HepG2 (cell line): ENCODE measurements around the gene STKLD1. TPM values are rescaled to one million over a fixed set of nuclear protein-coding genes. Genes with fewer than 3 reads are reported as not detected.

ENCODE experiments used
- ERF ChIP-seq: IDR thresholded peaks from 2 replicates; pipeline ENCODE4 v1.6.1; 2018; ENCODE audit warnings: missing biosample characterization, missing genetic modification reagents
- ETV6 ChIP-seq: sonication (generic); formaldehyde crosslinking; conservative IDR thresholded peaks from 2 replicates; pipeline ENCODE4 v1.4.0; 2020; ENCODE audit warnings: missing genetic modification reagents
- HNRNPLL ChIP-seq: fragments of 200-400 bp; formaldehyde crosslinking; IDR thresholded peaks from 2 replicates; pipeline ENCODE4 v1.6.1; 2017; ENCODE audit warnings: mild to moderate bottlenecking, low read depth, low read length; ENCODE audit not compliant: poor library complexity, severe bottlenecking
- HOXA3 ChIP-seq: sonication (generic); formaldehyde crosslinking; IDR thresholded peaks from 2 replicates; pipeline ENCODE4 v1.5.0; 2020; ENCODE audit warnings: missing genetic modification reagents
- MAZ ChIP-seq, 2 experiments: sonication (generic) in 1 of 2; formaldehyde crosslinking in 1 of 2; IDR thresholded peaks; 2 replicates each; pipeline versions ENCODE4 v1.5.0 to v1.6.1; 2012 to 2020; ENCODE audit warnings: low read depth in 2 of 2, mild to moderate bottlenecking in 2 of 2, borderline replicate concordance in 1 of 2, improper control_type of control experiment in 1 of 2, low read length in 1 of 2, missing genetic modification reagents in 1 of 2, moderate library complexity in 1 of 2
- NFIB ChIP-seq: sonication (generic); formaldehyde crosslinking; IDR thresholded peaks from 2 replicates; pipeline ENCODE4 v1.9.0; 2021; ENCODE audit warnings: missing genetic modification reagents, mild to moderate bottlenecking, borderline replicate concordance
- ZBTB7B ChIP-seq: sonication (generic); formaldehyde crosslinking; IDR thresholded peaks from 2 replicates; pipeline ENCODE4 v1.4.0; 2020; ENCODE audit warnings: missing genetic modification reagents
- ZNF567 ChIP-seq: sonication (generic); formaldehyde crosslinking; IDR thresholded peaks from 2 replicates; pipeline ENCODE4 v1.8.1; 2023; ENCODE audit warnings: mild to moderate bottlenecking, missing genetic modification reagents, borderline replicate concordance
- ZNF724P ChIP-seq: sonication (generic); formaldehyde crosslinking; IDR thresholded peaks from 2 replicates; pipeline ENCODE4 v1.8.0; 2022; ENCODE audit warnings: missing genetic modification reagents, borderline replicate concordance
- ZNF816 ChIP-seq: sonication (generic); formaldehyde crosslinking; IDR thresholded peaks from 2 replicates; pipeline ENCODE4 v1.8.0; 2022; ENCODE audit warnings: missing genetic modification reagents, mild to moderate bottlenecking, borderline replicate concordance
- polyA plus RNA-seq, 8 experiments: library from polyadenylated mRNA; depleted of rRNA in 3 of 8; stranded (reverse) in 7 of 8; unstranded in 1 of 8; fragments of >200 nt; fragmentation: Illumina TruSeq in 4 of 8; extraction: Trizol in 4 of 8; gene quantifications; 2 replicates each; pipeline versions ENCODE4 v1.2.1 to v1.2.3, GENCODE V29; 2011 to 2016; ENCODE audit warnings: low read depth in 4 of 8, missing spikeins in 1 of 8, mixed read lengths in 1 of 8; ENCODE audit not compliant: insufficient read depth in 1 of 8
- total RNA-seq, 5 experiments: library from RNA; depleted of rRNA; stranded (reverse); fragments of >200 nt; fragmentation: Illumina TruSeq; extraction: Trizol; gene quantifications; 2 replicates each; pipeline ENCODE4 v1.2.3, GENCODE V29; 2016; ENCODE audit warnings: low read depth in 1 of 5
- TF ChIP-seq, protein P1 (sequence below): sonication (generic); formaldehyde crosslinking; IDR thresholded peaks from 2 replicates; pipeline ENCODE4 v1.5.1; 2020; ENCODE audit warnings: missing genetic modification reagents, mild to moderate bottlenecking, borderline replicate concordance
- TF ChIP-seq, protein P2 (sequence below): sonication (generic); formaldehyde crosslinking; IDR thresholded peaks from 2 replicates; pipeline ENCODE4 v1.4.0; 2020; ENCODE audit warnings: missing genetic modification reagents
- TF ChIP-seq, protein P3 (sequence below): sonication (generic); formaldehyde crosslinking; IDR thresholded peaks from 2 replicates; pipeline ENCODE4 v1.4.0; 2020; ENCODE audit warnings: missing genetic modification reagents, borderline replicate concordance
- TF ChIP-seq, protein P4 (sequence below): IDR thresholded peaks from 2 replicates; pipeline ENCODE4 v1.6.1; 2016; ENCODE audit warnings: missing compliant biosample characterization, missing genetic modification reagents, borderline replicate concordance
- TF ChIP-seq, protein P5 (sequence below): sonication (generic); formaldehyde crosslinking; IDR thresholded peaks from 2 replicates; pipeline ENCODE4 v1.4.0; 2020; ENCODE audit warnings: missing genetic modification reagents

STKLD1 gene
- total and polyA plus RNA-seq, 2 of the 13 experiments (the other 11 are each of a cell fraction or from before 2014, with no cell fraction given), result 1.5 to 2.2 TPM

DNA sequence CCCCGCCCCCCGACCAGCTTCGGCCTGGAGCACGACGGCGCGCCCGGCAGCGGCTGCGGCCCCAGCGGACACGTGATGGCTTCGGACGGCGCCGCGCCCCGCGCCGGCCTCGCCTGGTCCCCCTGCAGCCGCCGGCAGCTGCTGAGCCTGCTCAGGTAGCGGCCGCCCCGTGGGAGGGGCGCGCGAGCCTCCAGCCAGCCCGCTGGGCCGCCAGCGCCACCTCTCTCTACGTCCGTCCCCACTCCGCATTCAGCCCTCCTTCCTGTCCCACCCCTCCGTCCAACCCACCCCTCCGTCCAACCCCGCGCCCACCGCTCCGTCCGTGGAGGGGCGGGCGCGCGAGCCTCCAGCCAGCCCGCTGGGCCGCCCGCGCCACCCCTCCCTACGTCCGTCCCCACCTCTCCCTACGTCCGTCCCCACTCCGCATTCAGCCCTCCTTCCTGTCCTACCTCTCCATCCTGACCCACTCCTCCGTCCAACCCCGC, 52.5 kb downstream of the STKLD1 start (continued):
- TF ChIP-seq, protein P1, sequence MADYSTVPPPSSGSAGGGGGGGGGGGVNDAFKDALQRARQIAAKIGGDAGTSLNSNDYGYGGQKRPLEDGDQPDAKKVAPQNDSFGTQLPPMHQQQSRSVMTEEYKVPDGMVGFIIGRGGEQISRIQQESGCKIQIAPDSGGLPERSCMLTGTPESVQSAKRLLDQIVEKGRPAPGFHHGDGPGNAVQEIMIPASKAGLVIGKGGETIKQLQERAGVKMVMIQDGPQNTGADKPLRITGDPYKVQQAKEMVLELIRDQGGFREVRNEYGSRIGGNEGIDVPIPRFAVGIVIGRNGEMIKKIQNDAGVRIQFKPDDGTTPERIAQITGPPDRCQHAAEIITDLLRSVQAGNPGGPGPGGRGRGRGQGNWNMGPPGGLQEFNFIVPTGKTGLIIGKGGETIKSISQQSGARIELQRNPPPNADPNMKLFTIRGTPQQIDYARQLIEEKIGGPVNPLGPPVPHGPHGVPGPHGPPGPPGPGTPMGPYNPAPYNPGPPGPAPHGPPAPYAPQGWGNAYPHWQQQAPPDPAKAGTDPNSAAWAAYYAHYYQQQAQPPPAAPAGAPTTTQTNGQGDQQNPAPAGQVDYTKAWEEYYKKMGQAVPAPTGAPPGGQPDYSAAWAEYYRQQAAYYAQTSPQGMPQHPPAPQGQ (CRISPR knock-in tag), result no peak
- TF ChIP-seq ZNF816 (CRISPR knock-in tag), result no peak
- no peak for TF ChIP-seq ZNF724P (CRISPR knock-in tag)
- peak; percentile 14; the same call in 1 of the 2 replicates for TF ChIP-seq ZBTB7B (CRISPR knock-in tag)
- no peak for TF ChIP-seq ETV6 (CRISPR knock-in tag)
- TF ChIP-seq, protein P2, sequence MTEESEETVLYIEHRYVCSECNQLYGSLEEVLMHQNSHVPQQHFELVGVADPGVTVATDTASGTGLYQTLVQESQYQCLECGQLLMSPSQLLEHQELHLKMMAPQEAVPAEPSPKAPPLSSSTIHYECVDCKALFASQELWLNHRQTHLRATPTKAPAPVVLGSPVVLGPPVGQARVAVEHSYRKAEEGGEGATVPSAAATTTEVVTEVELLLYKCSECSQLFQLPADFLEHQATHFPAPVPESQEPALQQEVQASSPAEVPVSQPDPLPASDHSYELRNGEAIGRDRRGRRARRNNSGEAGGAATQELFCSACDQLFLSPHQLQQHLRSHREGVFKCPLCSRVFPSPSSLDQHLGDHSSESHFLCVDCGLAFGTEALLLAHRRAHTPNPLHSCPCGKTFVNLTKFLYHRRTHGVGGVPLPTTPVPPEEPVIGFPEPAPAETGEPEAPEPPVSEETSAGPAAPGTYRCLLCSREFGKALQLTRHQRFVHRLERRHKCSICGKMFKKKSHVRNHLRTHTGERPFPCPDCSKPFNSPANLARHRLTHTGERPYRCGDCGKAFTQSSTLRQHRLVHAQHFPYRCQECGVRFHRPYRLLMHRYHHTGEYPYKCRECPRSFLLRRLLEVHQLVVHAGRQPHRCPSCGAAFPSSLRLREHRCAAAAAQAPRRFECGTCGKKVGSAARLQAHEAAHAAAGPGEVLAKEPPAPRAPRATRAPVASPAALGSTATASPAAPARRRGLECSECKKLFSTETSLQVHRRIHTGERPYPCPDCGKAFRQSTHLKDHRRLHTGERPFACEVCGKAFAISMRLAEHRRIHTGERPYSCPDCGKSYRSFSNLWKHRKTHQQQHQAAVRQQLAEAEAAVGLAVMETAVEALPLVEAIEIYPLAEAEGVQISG (CRISPR knock-in tag), result peak; percentile 26; the same call in 1 of the 2 replicates
- TF ChIP-seq, protein P3, sequence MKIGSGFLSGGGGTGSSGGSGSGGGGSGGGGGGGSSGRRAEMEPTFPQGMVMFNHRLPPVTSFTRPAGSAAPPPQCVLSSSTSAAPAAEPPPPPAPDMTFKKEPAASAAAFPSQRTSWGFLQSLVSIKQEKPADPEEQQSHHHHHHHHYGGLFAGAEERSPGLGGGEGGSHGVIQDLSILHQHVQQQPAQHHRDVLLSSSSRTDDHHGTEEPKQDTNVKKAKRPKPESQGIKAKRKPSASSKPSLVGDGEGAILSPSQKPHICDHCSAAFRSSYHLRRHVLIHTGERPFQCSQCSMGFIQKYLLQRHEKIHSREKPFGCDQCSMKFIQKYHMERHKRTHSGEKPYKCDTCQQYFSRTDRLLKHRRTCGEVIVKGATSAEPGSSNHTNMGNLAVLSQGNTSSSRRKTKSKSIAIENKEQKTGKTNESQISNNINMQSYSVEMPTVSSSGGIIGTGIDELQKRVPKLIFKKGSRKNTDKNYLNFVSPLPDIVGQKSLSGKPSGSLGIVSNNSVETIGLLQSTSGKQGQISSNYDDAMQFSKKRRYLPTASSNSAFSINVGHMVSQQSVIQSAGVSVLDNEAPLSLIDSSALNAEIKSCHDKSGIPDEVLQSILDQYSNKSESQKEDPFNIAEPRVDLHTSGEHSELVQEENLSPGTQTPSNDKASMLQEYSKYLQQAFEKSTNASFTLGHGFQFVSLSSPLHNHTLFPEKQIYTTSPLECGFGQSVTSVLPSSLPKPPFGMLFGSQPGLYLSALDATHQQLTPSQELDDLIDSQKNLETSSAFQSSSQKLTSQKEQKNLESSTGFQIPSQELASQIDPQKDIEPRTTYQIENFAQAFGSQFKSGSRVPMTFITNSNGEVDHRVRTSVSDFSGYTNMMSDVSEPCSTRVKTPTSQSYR (CRISPR knock-in tag), result no peak
- peak; percentile 41 for TF ChIP-seq HNRNPLL
- no peak for TF ChIP-seq NFIB (CRISPR knock-in tag)
- no peak for TF ChIP-seq ERF
- peak; percentile 46; the same call in 1 of the 2 replicates for TF ChIP-seq HOXA3 (CRISPR knock-in tag)
- TF ChIP-seq, protein P4, sequence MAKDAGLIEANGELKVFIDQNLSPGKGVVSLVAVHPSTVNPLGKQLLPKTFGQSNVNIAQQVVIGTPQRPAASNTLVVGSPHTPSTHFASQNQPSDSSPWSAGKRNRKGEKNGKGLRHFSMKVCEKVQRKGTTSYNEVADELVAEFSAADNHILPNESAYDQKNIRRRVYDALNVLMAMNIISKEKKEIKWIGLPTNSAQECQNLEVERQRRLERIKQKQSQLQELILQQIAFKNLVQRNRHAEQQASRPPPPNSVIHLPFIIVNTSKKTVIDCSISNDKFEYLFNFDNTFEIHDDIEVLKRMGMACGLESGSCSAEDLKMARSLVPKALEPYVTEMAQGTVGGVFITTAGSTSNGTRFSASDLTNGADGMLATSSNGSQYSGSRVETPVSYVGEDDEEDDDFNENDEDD (CRISPR knock-in tag), result peak; percentile 55; the same call in 1 of the 2 replicates
- TF ChIP-seq MAZ (IDR thresholded peaks at IDR 0.05; ENCODE audit: borderline replicate concordance, low read depth, low read length), result no peak
- TF ChIP-seq MAZ (CRISPR knock-in tag; IDR thresholded peaks at IDR 0.05; ENCODE audit: low read depth), result peak; percentile 53; the same call in 1 of the 2 replicates
- no peak for TF ChIP-seq ZNF567 (CRISPR knock-in tag)
- TF ChIP-seq, protein P5, sequence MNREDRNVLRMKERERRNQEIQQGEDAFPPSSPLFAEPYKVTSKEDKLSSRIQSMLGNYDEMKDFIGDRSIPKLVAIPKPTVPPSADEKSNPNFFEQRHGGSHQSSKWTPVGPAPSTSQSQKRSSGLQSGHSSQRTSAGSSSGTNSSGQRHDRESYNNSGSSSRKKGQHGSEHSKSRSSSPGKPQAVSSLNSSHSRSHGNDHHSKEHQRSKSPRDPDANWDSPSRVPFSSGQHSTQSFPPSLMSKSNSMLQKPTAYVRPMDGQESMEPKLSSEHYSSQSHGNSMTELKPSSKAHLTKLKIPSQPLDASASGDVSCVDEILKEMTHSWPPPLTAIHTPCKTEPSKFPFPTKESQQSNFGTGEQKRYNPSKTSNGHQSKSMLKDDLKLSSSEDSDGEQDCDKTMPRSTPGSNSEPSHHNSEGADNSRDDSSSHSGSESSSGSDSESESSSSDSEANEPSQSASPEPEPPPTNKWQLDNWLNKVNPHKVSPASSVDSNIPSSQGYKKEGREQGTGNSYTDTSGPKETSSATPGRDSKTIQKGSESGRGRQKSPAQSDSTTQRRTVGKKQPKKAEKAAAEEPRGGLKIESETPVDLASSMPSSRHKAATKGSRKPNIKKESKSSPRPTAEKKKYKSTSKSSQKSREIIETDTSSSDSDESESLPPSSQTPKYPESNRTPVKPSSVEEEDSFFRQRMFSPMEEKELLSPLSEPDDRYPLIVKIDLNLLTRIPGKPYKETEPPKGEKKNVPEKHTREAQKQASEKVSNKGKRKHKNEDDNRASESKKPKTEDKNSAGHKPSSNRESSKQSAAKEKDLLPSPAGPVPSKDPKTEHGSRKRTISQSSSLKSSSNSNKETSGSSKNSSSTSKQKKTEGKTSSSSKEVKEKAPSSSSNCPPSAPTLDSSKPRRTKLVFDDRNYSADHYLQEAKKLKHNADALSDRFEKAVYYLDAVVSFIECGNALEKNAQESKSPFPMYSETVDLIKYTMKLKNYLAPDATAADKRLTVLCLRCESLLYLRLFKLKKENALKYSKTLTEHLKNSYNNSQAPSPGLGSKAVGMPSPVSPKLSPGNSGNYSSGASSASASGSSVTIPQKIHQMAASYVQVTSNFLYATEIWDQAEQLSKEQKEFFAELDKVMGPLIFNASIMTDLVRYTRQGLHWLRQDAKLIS (CRISPR knock-in tag), result no peak
